HCT116 (cell line): ENCODE measurements around the gene CDH23. TPM values are rescaled to one million over a fixed set of nuclear protein-coding genes. Genes with fewer than 3 reads are reported as not detected.

ENCODE experiments used
- ATAC-seq: fragments of 200-7000 bp; cut with Tn5 transposase; 2 replicates; pipeline ENCODE4 v1.9.1; 2020; ENCODE audit warnings: mild to moderate bottlenecking, moderate library complexity
- BruUV-seq: library from RNA; stranded (reverse); fragments of 400-500 nt; replicated peaks from 2 replicates; lab custom pipeline; 2021; lab: Mats Ljungman, UMichigan
- CTCF ChIA-PET: fragments of 300-600 bp; sonication (Branson Sonifier 250); formaldehyde crosslinking; loops from one replicate; lab custom pipeline; 2021; ENCODE audit warnings: antibody characterized with exemption; lab: Charles Lee
- POLR2A ChIA-PET: fragments of 300-600, 350-600 bp; sonication (Branson Sonifier 250); formaldehyde crosslinking; loops from one replicate; lab custom pipeline; 2021; ENCODE audit warnings: antibody characterized with exemption; lab: Charles Lee
- RAD21 ChIA-PET, 2 experiments: fragments of 300-600 bp; sonication (Branson Sonifier 250); formaldehyde crosslinking; loops; one replicate each; lab custom pipeline; 2023; ENCODE audit warnings: low total read pairs in 2 of 2; ENCODE audit not compliant: uncharacterized antibody in 2 of 2, unreplicated experiment in 2 of 2, low non-redundant PET in 1 of 2; lab: Charles Lee
- DNase-seq: peaks from one replicate; pipeline ENCODE4 v3.0.0-alpha.2; 2010; ENCODE audit warnings: low read depth, low spot score
- H2AFZ ChIP-seq: fragments of 200-600 bp; shearing (Covaris generic), sonication (generic); 2 replicates; pipeline ENCODE4 v1.6.1; 2017; ENCODE audit warnings: low read depth, mixed run types, mixed read lengths, antibody characterized with exemption, low read length; ENCODE audit not compliant: poor library complexity, severe bottlenecking
- H3K27ac ChIP-seq: 2 replicates; pipeline ENCODE4 v1.5.1; 2012; ENCODE audit warnings: low read depth, low read length
- H3K27me3 ChIP-seq: fragments of 200-600 bp; sonication (generic); 2 replicates; pipeline ENCODE4 v1.6.1; 2016; ENCODE audit warnings: mixed run types, low read length, mixed read lengths; ENCODE audit not compliant: insufficient read depth
- H3K36me3 ChIP-seq, 2 experiments: fragments of 200-500 bp in 1 of 2; fragments of 200-600 bp in 1 of 2; sonication (Bioruptor generic) in 1 of 2; sonication (generic) in 1 of 2; 2 replicates each; pipeline versions ENCODE4 v1.5.1 to v1.6.1; 2014 to 2016; ENCODE audit warnings: low read length in 2 of 2, inconsistent platforms in 1 of 2, mixed read lengths in 1 of 2, mixed run types in 1 of 2; ENCODE audit not compliant: insufficient read depth in 2 of 2, control insufficient read depth in 1 of 2
- H3K4me1 ChIP-seq, 2 experiments: fragments of 200-600 bp in 1 of 2; sonication (generic) in 1 of 2; 2 replicates each; pipeline versions ENCODE4 v1.5.1 to v1.6.1; 2012 to 2017; ENCODE audit warnings: low read length in 2 of 2, inconsistent platforms in 1 of 2, mild to moderate bottlenecking in 1 of 2, mixed read lengths in 1 of 2, mixed run types in 1 of 2, moderate library complexity in 1 of 2; ENCODE audit not compliant: insufficient read depth in 2 of 2, control insufficient read depth in 1 of 2
- H3K4me2 ChIP-seq: fragments of 200-600 bp; sonication (generic); 2 replicates; pipeline ENCODE4 v1.6.1; 2017; ENCODE audit warnings: mixed run types, low read length, mixed read lengths
- H3K4me3 ChIP-seq, 2 experiments: fragments of 200-600 bp in 1 of 2; sonication (generic) in 1 of 2; replicated peaks in 1 of 2; 2 replicates each; pipeline ENCODE4 v1.5.1; 2011 to 2016; ENCODE audit warnings: low read length in 2 of 2, control low read depth in 1 of 2, low read depth in 1 of 2, mild to moderate bottlenecking in 1 of 2, mixed read lengths in 1 of 2, mixed run types in 1 of 2
- H3K79me2 ChIP-seq: fragments of 200-600 bp; sonication (generic); 2 replicates; pipeline ENCODE4 v1.6.1; 2017; ENCODE audit warnings: mild to moderate bottlenecking, mixed run types, low read length, moderate library complexity, mixed read lengths; ENCODE audit not compliant: insufficient read depth
- H3K9ac ChIP-seq: fragments of 200-600 bp; sonication (generic); 2 replicates; pipeline ENCODE4 v1.6.1; 2016; ENCODE audit warnings: low read length, mixed read lengths
- H3K9me2 ChIP-seq: fragments of 200-600 bp; sonication (generic), shearing (Covaris generic); 2 replicates; pipeline ENCODE4 v1.6.1; 2017; ENCODE audit warnings: mixed run types, mild to moderate bottlenecking, moderate library complexity; ENCODE audit not compliant: insufficient read depth
- H3K9me3 ChIP-seq, 2 experiments: fragments of 200-500 bp in 1 of 2; fragments of 200-600 bp in 1 of 2; sonication (Bioruptor generic) in 1 of 2; sonication (generic) in 1 of 2; 2 replicates each; pipeline ENCODE4 v1.6.1; 2014 to 2017; ENCODE audit warnings: low read length in 2 of 2, mixed read lengths in 2 of 2, inconsistent platforms in 1 of 2, low read depth in 1 of 2, mild to moderate bottlenecking in 1 of 2, mixed run types in 1 of 2, moderate library complexity in 1 of 2; ENCODE audit not compliant: control insufficient read depth in 1 of 2, insufficient read depth in 1 of 2
- H4K20me1 ChIP-seq: fragments of 200-600 bp; sonication (generic), shearing (Covaris generic); 2 replicates; pipeline ENCODE4 v1.6.1; 2017; ENCODE audit warnings: mixed run types, mild to moderate bottlenecking, moderate library complexity; ENCODE audit not compliant: insufficient read depth
- EGR1 ChIP-seq: IDR thresholded peaks from 2 replicates; pipeline ENCODE4 v1.6.1; 2012; ENCODE audit warnings: low read depth
- EZH2 ChIP-seq: fragments of 200-600 bp; sonication (generic); IDR thresholded peaks from 2 replicates; pipeline ENCODE4 v1.6.1; 2017; ENCODE audit warnings: antibody characterized with exemption, mixed run types
- FOSL1 ChIP-seq: IDR thresholded peaks from 2 replicates; pipeline ENCODE4 v1.6.1; 2012; ENCODE audit warnings: low read depth
- JUND ChIP-seq: IDR thresholded peaks from 2 replicates; pipeline ENCODE4 v1.6.1; 2012
- RAD21 ChIP-seq: IDR thresholded peaks from 2 replicates; pipeline ENCODE4 v1.6.1; 2012; ENCODE audit warnings: low read depth, mild to moderate bottlenecking
- SIN3A ChIP-seq: IDR thresholded peaks from 2 replicates; pipeline ENCODE4 v1.6.1; 2012; ENCODE audit warnings: low read depth
- YY1 ChIP-seq: IDR thresholded peaks from 2 replicates; pipeline ENCODE4 v1.6.1; 2011; ENCODE audit warnings: low read length, low read depth, moderate library complexity, mild to moderate bottlenecking; ENCODE audit not compliant: insufficient replicate concordance; ENCODE audit errors: extremely low read depth
- ZNF274 ChIP-seq: fragments of 200-500 bp; sonication (Bioruptor generic); IDR thresholded peaks from 2 replicates; pipeline ENCODE4 v1.6.1; 2014; ENCODE audit warnings: mild to moderate bottlenecking, low read depth, low read length, inconsistent platforms
- intact Hi-C: fragments of 100-400 bp; cut with micrococcal nuclease; formaldehyde crosslinking; loops from 2 replicates; pipeline ENCODE4 v1.10.0; 2022
- microRNA-seq: library from miRNA; unstranded; fragments of <30 nt; microRNA quantifications from one replicate; pipeline ENCODE4, GENCODE V29; 2016; ENCODE audit warnings: borderline number of aligned reads
- total RNA-seq: library from RNA; stranded (reverse); gene quantifications from one replicate; pipeline ENCODE4 v1.2.1, GENCODE V29; 2021; ENCODE audit not compliant: unreplicated experiment

Gene CDH23
- total RNA-seq, 1 experiment from 2014 or later, result not detected

DNA sequence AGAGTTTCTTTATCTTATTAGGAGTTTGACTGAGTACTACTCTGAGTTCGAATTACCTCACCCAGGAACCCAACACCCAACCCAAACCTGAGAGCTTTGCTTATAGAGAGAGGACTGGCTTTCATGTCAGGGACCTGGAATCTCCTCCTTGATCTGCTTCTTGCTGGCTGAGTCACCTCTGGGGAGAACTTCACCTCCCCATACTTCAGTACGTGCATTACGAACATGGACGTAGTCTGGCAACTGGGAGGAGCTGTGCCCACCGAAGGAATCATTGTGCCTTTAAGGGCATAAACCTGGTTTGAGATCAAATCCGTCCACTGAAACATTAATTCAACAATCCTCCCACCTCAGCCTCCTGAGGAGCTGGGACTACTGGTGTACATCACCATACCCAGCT, 466.5 kb downstream of the CDH23 start:
- Histone ChIP-seq H3K9ac (no peak overlapping the region), H3K4me1 (peaks cover 46 to 70% of the 10 kb centered on the region in 2 experiments), H4K20me1 (no peaks in the 10 kb centered on the region), H3K27ac (no peak overlapping the region), H3K36me3 (no peaks in the 10 kb centered on the region), H3K9me2 (no peaks in the 10 kb centered on the region), H3K4me3 (no peak overlapping the region), H3K27me3 (no peaks in the 10 kb centered on the region), H3K9me3 (no peaks in the 10 kb centered on the region), H3K79me2 (no peaks in the 10 kb centered on the region), H3K4me2 (peak overlapping the region; percentile 40), H2AFZ (no peak overlapping the region)
- ATAC-seq (no peak), DNase-seq (no peak)
- ChIA-PET RAD21 (no interaction called here), CTCF (no interaction called here), POLR2A (interaction anchor here (1.0 kb wide), 1 partner anchor 12 kb away, joined by 3 read pairs; the partner anchor contains the start of gene PSAP)
- TF ChIP-seq SIN3A (no peak), JUND (no peak), ZNF274 (no peak), EZH2 (no peak), YY1 (no peak), RAD21 (no peak)
- BruUV-seq, result no TSS peak
- intact Hi-C loops, result loop anchor here (10.0 kb wide), 1 partner anchor 462 kb away; no protein-coding TSS in a partner anchor

DNA sequence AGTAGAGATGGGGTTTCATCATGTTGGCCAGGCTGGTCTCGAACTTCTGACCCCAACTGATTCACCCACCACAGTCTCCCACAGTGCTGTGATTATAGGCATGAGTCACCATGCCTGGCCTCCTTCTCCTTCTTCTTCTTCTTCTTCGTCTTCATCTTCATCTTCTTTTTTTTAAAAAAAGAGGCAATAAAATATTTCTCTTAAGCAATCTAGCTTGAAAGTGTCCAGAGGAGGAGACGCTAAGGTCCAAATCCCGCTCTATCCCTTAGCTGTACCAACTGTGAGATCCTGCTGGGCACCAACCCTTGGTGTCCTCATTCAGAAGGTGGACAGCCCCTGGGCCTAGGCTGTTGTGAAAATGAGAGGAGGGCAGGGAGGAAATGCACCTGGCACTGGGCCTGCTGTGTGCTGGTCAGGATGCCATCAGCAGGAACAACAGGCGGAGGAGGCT, 468.2 kb downstream of the CDH23 start:
- Histone ChIP-seq H3K4me2 (peak overlapping the region; percentile 40; the same call in 1 of the 2 replicates), H3K9me3 (no peaks in the 10 kb centered on the region), H3K27me3 (no peaks in the 10 kb centered on the region), H3K4me1 (peaks cover 41 to 64% of the 10 kb centered on the region in 2 experiments), H3K79me2 (no peaks in the 10 kb centered on the region), H4K20me1 (no peaks in the 10 kb centered on the region), H2AFZ (no peak overlapping the region), H3K4me3 (no peak overlapping the region), H3K9me2 (no peaks in the 10 kb centered on the region), H3K36me3 (no peaks in the 10 kb centered on the region), H3K9ac (no peak overlapping the region), H3K27ac (no peak overlapping the region)
- RAD21 ChIA-PET, result no interaction called here
- BruUV-seq, result no TSS peak
- POLR2A ChIA-PET, result interaction anchor here (0.9 kb wide), 1 partner anchor 14 kb away, joined by 3 read pairs; the partner anchor contains the start of gene PSAP
- DNase-seq, result no peak
- TF ChIP-seq EGR1 (no peak), FOSL1 (peak; percentile 31; the same call in 1 of the 2 replicates)
- CTCF ChIA-PET, result no interaction called here
- intact Hi-C loops, result loop anchor here (10.0 kb wide), 1 partner anchor 460 kb away; no protein-coding TSS in a partner anchor
- ATAC-seq, result no peak

Small RNAs within 50 kb of the gene (microRNA-seq; reads per million reads assigned to microRNA genes)
- gene MIR7152, result not detected

Other genes with a start within 250 kb of the CDH23 start
- gene UNC5B, start 184.3 kb upstream of the CDH23 start, total RNA-seq, result 22.0 TPM
- 5.9 TPM for gene SLC29A3, start 77.7 kb upstream of the CDH23 start, total RNA-seq